Smooth muscle cell of trachea (primary cell): ENCODE results near the gene EIF1AY. TPM values are rescaled to one million over a fixed set of nuclear protein-coding genes. Genes with fewer than 3 reads are reported as not detected.

Experiments used
- total RNA-seq: library from RNA; depleted of rRNA; stranded (reverse); fragments of >200 nt; gene quantifications from 2 replicates; pipeline ENCODE4 v1.2.1, GENCODE V29; 2014

Gene EIF1AY
- 8.4 and 23.7 TPM in 2 replicates for total RNA-seq

GRCh38 chrY:20575531-20576121 lies at the start of gene EIF1AY:
EIF1AY (plus strand) TSS chrY:20575776; CDS start chrY:20575872, 96 bp downstream.

Other genes with a start within 250 kb of the EIF1AY start
- gene RPS4Y2, start 180.3 kb downstream of the EIF1AY start, total RNA-seq = not detected in 2 replicates